SKM-1 (cell line): ENCODE measurements around the gene GK2.

Source experiments
- DNase-seq: peaks from one replicate; lab custom pipeline; 2025; ENCODE audit not compliant: unreplicated experiment; lab: John Stamatoyannopoulos, UW

Gene GK2

GRCh38 chr4:79408063-79408462, at the start of gene GK2:
Gene GK2, minus strand, starts transcription at chr4:79408228. Its CDS starts 28 bp downstream, at chr4:79408200.
- DNase-seq: no peak

- no peak for DNase-seq
Observed at GRCh38 chr4:79455216-79455615, 47.2 kb upstream of the GK2 start.

GRCh38 chr4:79454656-79455055, 46.6 kb upstream of the GK2 start:
- DNase-seq: no peak

DNA sequence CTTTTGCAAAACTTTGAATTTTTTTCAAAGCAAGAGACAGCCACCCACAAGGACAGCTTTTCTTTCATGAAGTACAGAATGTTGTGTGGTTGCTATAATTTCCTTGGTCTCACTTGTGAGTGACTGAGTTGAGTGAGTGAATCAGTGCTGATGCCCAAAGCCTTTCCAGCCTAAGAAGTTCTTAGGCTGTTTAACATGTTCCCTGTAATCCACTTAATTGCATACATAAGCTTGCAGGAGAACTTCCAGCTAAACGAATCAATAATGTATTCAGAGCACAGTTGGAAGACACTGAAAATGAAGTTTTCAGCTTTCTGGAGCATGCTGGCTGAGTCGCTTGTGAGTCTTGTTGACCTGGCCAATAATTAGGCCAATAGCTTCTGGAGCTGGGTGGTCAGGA, 42.0 kb upstream of the GK2 start:
- no peak for DNase-seq

GRCh38 chr4:79446145-79446544, 38.1 kb upstream of the GK2 start:
- no peak for DNase-seq

GRCh38 chr4:79445371-79445781, 37.3 kb upstream of the GK2 start:
- no peak for DNase-seq

- no peak for DNase-seq
Observed at GRCh38 chr4:79442422-79442821, 34.4 kb upstream of the GK2 start.

GRCh38 chr4:79439489-79439888, 31.5 kb upstream of the GK2 start:
- DNase-seq: no peak

GRCh38 chr4:79431839-79432238, 23.8 kb upstream of the GK2 start:
- no peak for DNase-seq

- no peak for DNase-seq
Observed at GRCh38 chr4:79429113-79429903, 21.3 kb upstream of the GK2 start.

DNA sequence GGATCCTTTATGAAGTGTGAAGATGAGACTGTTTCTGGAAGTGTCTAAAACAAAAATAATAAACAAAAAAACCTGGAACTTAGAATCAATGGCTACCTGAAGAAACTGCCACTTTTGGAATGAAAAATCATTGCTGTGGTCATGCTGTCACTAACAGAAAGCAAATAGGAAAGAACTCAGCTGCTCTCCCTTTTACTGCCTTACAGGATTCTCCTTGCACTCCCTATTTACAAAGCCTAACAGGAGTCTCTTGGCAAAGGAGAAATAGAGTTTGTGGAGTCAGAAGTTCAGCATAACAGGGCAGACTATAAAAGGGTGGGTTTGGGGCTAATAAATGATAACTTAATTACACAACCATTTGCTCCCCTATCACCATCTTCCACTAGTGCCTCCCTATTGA, 19.0 kb upstream of the GK2 start:
- DNase-seq: no peak

- DNase-seq: no peak
Observed at GRCh38 chr4:79425586-79425985, 17.6 kb upstream of the GK2 start.

GRCh38 chr4:79421483-79421882, 13.5 kb upstream of the GK2 start:
- no peak for DNase-seq

GRCh38 chr4:79413886-79414285, 5.9 kb upstream of the GK2 start:
- DNase-seq: no peak

DNA sequence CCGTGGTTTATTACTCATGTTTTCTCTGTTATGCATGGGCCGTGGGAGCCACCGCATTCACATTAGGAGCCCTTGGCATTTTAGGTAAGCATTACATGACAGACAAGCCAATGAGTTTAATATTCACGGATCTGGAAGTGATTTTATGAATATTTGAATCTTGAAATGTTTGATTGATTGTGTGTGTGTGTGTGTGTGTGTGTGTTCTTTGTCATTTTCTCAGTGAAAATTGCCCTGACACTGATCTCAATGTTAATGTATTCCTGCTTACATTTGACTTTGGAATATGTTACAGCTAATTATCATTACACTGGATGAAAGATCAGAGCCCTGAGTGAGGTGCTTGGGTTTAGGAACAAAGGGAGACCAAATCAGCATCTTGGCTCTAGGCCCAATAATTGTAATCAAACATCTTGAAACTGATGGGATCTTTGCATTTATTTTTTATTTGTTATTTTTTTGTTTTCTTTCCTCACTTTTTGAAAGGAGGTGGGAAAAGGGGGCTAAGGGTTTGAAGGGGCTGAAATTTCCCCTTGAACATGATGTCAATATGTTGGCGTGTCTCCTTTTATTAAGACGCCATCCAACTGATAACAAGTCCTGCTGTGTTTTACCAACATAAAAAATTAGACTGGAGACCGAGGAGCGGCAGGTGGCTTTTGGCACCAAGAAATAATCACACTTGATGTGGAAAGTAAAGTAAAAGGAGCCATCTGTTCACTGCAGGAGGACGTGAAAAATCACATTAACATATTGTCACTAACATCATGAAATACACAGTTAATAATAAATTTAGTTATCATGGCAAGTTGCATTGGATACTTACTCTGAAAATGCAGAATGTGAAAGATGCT, 5.2 kb upstream of the GK2 start:
- DNase-seq: no peak

GRCh38 chr4:79404666-79405065, 3.4 kb downstream of the GK2 start:
- DNase-seq: no peak

DNA sequence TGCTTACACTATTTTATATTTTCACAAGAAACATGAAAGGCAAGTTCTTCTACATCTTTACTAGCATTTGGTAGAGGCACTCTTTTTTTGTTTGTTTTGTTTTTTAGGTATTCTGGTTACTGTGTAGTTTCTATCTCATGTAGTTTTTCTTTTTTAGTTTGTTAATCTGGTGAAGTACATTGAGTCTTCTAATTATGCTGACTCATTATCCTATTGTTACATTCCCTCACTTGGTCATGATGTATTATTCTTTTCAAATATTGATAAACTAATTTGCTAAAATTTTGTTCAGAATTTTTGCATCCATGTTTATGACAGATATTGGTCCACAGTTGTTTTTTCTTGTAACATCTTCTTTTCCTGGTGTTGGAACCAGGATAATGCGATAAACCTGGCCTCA, 4.7 kb downstream of the GK2 start:
- no peak for DNase-seq

DNA sequence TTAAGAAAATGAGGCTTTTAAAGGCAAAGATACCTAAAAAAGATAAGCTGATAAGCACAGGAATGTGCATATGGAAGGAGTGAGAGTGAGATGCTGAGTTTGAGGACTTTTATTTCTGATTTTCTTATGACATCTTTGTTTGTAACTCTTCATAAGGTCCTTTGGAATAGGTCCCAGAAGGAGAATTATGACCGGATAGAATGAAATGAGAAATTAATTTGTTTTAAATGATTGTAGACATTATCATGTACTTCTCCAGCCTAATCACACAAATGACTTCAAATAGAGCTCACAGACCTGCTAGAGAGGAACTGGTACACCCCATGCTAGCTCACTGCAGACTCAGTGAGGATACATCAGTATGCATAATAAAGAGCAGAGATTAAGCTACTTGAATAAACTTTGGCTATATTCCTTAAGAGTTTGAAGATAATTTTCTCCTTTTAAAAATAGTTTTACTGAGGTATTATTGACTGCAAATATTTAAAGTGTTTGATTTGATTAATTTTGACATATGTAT, 5.6 kb downstream of the GK2 start:
- DNase-seq: no peak

- DNase-seq: no peak
Observed at GRCh38 chr4:79399076-79399475, 9.0 kb downstream of the GK2 start.

- no peak for DNase-seq
Observed at GRCh38 chr4:79397951-79398350, 10.1 kb downstream of the GK2 start.

DNA sequence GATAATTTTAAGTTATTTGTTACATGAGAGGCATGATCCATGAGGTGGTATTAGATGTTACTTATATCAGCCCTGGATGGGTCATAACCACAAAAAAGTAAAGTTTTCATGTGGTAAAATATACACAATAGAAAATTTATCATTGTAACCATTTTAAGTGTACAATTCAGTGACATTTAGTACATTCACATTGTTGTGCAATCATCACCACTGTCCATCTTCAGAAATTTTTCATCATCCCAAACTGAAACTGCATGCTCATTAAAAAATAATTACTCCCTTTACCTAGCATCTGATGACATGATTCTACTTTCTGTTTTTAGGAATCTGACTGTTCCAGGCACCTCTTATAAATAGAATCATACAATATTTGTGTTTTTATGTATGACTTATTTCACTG, 11.2 kb downstream of the GK2 start:
- no peak for DNase-seq

GRCh38 chr4:79395841-79396240, 12.2 kb downstream of the GK2 start:
- DNase-seq: no peak
